Panc1 (cell line): ENCODE data around the gene ZNF557.

Experiments used
- CTCF ChIP-seq: fragments of 450-650 bp; IDR thresholded peaks from 2 replicates; pipeline ENCODE4 v1.5.1; 2017; ENCODE audit warnings: mild to moderate bottlenecking
- POLR2AphosphoS5 ChIP-seq: IDR thresholded peaks from 2 replicates; pipeline ENCODE4 v1.6.1; 2012; ENCODE audit warnings: mild to moderate bottlenecking, low read depth, low read length, moderate library complexity
- SIN3A ChIP-seq: IDR thresholded peaks from 2 replicates; pipeline ENCODE4 v1.6.1; 2012; ENCODE audit warnings: low read depth, mild to moderate bottlenecking, low read length, moderate library complexity, borderline replicate concordance; ENCODE audit not compliant: insufficient read depth

DNA sequence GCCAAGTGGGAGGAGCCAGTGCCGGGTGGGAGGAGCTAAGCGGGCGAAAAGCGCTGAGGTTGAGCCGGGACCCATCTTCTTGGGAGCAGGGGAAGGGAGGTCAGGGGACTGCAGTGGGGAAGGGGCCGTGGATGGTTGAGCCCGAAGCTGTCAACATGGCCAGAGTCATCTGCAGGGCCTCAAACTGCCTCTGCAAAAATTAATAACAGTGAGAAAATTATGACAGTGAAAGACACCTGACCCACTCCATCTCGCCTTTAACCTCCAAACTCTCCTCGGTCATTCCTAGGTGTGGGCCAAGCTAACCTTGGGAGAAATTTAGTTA is 30.1 kb downstream of the ZNF557 start:
- TF ChIP-seq CTCF: no peak
- TF ChIP-seq POLR2AphosphoS5: no peak
- TF ChIP-seq SIN3A: no peak
